Measurements from ENCODE around the gene IPMK.
A peak's percentile ranks its signal among the peaks of the same experiment; 100 is the strongest.

The IPMK gene

DNA sequence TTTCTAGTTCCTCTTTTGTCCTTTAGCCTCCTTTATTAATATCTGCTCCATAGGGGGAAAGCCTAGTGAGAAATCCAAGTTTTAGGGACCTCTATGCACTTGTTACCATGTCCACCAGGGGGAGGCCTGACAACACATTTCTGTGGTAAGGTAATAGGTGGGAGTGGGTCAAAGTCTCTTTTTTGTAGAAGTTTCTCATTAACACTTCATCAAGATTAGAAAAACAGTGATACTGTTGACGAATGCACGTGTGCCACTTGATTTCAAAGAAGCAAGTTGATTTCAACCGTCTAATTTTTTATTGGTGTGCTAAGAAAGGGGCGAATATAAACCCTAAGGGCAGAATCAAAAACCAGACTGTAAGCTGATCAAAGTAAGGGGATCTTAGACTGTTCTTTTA is 31.9 kb upstream of the IPMK start:
- TF ChIP-seq RAD21 (IDR thresholded peaks at IDR 0.05; ENCODE audit: low read depth): peak; percentile 76
- no peak for TF ChIP-seq NFIC (IDR thresholded peaks at IDR 0.05)

DNA sequence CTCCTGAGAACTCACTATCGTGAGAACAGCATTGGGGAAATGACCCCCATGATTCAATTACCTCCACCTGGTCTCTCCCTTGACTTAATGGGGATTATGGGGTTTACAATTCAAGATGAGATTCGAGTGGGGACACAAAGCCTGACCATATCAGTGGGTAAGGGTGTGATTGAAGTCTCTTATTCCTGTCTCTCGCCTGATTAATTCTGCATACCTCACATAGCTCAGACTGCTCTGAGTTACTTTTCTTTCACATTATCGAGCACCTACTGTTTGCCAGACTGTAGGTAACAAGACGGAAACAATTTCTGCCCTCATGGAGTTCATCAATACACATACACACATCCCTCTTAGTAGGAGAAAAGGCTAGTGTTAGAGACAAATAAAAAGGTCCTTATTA is 26.3 kb upstream of the IPMK start:
- TF ChIP-seq, protein P1, sequence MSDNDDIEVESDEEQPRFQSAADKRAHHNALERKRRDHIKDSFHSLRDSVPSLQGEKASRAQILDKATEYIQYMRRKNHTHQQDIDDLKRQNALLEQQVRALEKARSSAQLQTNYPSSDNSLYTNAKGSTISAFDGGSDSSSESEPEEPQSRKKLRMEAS (IDR thresholded peaks at IDR 0.05): no peak
- TF ChIP-seq, protein P2, sequence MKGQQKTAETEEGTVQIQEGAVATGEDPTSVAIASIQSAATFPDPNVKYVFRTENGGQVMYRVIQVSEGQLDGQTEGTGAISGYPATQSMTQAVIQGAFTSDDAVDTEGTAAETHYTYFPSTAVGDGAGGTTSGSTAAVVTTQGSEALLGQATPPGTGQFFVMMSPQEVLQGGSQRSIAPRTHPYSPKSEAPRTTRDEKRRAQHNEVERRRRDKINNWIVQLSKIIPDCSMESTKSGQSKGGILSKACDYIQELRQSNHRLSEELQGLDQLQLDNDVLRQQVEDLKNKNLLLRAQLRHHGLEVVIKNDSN (IDR thresholded peaks at IDR 0.05): no peak
- TF ChIP-seq, protein P3, sequence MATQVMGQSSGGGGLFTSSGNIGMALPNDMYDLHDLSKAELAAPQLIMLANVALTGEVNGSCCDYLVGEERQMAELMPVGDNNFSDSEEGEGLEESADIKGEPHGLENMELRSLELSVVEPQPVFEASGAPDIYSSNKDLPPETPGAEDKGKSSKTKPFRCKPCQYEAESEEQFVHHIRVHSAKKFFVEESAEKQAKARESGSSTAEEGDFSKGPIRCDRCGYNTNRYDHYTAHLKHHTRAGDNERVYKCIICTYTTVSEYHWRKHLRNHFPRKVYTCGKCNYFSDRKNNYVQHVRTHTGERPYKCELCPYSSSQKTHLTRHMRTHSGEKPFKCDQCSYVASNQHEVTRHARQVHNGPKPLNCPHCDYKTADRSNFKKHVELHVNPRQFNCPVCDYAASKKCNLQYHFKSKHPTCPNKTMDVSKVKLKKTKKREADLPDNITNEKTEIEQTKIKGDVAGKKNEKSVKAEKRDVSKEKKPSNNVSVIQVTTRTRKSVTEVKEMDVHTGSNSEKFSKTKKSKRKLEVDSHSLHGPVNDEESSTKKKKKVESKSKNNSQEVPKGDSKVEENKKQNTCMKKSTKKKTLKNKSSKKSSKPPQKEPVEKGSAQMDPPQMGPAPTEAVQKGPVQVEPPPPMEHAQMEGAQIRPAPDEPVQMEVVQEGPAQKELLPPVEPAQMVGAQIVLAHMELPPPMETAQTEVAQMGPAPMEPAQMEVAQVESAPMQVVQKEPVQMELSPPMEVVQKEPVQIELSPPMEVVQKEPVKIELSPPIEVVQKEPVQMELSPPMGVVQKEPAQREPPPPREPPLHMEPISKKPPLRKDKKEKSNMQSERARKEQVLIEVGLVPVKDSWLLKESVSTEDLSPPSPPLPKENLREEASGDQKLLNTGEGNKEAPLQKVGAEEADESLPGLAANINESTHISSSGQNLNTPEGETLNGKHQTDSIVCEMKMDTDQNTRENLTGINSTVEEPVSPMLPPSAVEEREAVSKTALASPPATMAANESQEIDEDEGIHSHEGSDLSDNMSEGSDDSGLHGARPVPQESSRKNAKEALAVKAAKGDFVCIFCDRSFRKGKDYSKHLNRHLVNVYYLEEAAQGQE (IDR thresholded peaks at IDR 0.05; ENCODE audit: low read depth): no peak
- TF ChIP-seq TCF12 (IDR thresholded peaks at IDR 0.05; ENCODE audit: low read depth) (no peak), RAD21 (IDR thresholded peaks at IDR 0.05; ENCODE audit: low read depth) (no peak), FOXM1 (IDR thresholded peaks at IDR 0.05; ENCODE audit: borderline replicate concordance, low read depth) (no peak), TEAD4 (IDR thresholded peaks at IDR 0.05) (no peak), TAF1 (IDR thresholded peaks at IDR 0.05; ENCODE audit: low read depth) (no peak), CEBPB (IDR thresholded peaks at IDR 0.05) (no peak), NFIC (IDR thresholded peaks at IDR 0.05) (no peak), EGR1 (IDR thresholded peaks at IDR 0.05) (no peak), CREB1 (IDR thresholded peaks at IDR 0.05; ENCODE audit: low read depth) (no peak)

DNA sequence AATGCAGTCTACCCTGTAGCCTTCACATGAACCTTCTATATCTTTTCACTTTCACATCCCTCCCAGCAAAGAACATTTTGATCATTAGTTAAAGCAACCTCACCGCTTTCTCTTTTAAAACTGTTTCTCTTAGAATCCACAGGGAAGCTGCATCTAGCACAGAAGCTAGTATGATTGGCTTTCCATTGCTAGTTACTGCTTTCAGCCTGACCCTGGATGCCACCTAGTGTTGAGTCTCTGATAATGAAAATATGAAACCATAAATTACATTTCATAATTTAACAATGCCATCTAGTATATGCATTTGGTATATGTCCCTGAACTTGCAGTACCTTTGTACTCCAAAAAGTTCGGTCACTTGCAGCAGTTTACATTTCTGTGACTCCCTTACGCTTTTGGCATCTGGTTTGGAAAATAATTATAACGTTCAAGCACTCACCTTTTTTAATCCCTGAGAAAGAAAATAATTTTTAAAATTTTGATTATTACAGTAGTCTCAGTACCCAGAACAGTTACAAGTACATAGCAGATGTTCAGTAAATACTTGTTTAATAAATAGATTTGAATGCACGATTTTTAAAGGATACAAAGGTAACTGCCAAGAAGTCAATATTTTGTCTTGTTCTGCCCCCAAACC is 24.0 kb upstream of the IPMK start:
- TF ChIP-seq RAD21 (IDR thresholded peaks at IDR 0.05; ENCODE audit: low read depth) (peak; percentile 84), YY1 (IDR thresholded peaks at IDR 0.05; ENCODE audit: low read depth) (no peak)

DNA sequence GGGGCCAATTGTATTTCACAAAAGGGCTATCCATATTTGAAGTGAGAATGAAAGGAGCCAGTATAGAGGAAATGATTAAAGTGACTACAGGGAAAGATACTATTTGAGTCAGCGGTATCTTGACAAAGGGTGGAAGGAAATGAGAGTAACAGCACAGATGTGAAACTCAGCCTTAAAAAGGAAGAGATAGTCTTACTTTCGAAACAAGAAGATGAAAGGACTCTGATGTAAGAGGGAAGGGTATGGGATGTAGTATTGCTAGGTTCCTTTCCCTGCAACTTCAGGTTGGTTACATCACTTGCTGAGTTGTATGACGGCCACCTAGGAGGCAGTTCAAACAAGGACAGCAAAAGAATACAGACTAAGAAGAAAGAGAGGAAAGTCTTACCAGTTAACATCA is 14.9 kb upstream of the IPMK start:
- TF ChIP-seq, protein P1 (IDR thresholded peaks at IDR 0.05): no peak
- no peak for TF ChIP-seq TAF1 (IDR thresholded peaks at IDR 0.05; ENCODE audit: low read depth)
- TF ChIP-seq YY1 (IDR thresholded peaks at IDR 0.05; ENCODE audit: low read depth): no peak
- TF ChIP-seq, protein P2 (IDR thresholded peaks at IDR 0.05): no peak
- no peak for TF ChIP-seq EGR1 (IDR thresholded peaks at IDR 0.05)
- no peak for TF ChIP-seq EP300 (IDR thresholded peaks at IDR 0.05; ENCODE audit: borderline replicate concordance)
- TF ChIP-seq CREB1 (IDR thresholded peaks at IDR 0.05; ENCODE audit: low read depth): no peak
- TF ChIP-seq TEAD4 (IDR thresholded peaks at IDR 0.05): no peak
- TF ChIP-seq FOXM1 (IDR thresholded peaks at IDR 0.05; ENCODE audit: borderline replicate concordance, low read depth): no peak
- no peak for TF ChIP-seq NFIC (IDR thresholded peaks at IDR 0.05)
- TF ChIP-seq ZBTB7A (IDR thresholded peaks at IDR 0.05; ENCODE audit: low read depth): no peak
- no peak for TF ChIP-seq CEBPB (IDR thresholded peaks at IDR 0.05)
- no peak for TF ChIP-seq RAD21 (IDR thresholded peaks at IDR 0.05; ENCODE audit: low read depth)
- TF ChIP-seq, protein P3 (IDR thresholded peaks at IDR 0.05; ENCODE audit: low read depth): no peak
- TF ChIP-seq TCF12 (IDR thresholded peaks at IDR 0.05; ENCODE audit: low read depth): no peak

DNA sequence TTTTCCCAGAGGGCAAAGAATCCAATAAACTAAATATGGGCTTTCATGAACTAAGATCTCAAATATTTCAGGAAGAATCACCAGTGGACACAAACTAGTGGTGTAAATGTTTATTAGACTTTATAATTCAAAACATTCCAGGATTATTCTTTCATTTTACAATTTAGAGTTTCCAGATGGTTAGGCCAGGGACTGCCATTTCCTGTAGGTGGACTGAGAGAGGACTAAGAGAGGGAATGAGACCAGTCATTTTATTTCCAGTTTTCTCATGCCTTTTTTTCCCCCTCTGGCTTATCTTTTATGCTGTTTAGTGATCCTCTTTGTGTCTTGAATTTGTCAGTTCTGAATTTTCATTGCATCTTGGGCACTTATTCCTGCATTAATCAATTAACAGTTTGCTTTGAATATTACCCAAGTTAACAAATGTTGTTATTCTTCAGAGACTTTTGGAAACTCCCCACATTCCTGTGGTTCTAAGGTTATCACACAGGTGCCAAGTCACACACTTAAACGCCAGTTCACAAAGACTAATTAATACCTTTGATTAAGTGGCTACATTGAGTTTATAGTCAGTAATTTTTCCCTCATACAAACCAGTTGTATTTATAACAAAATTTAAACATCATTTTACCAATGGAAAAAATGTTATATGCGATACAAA is 13.5 kb upstream of the IPMK start:
- no peak; the same call in 1 of the 2 replicates for TF ChIP-seq NFIC (IDR thresholded peaks at IDR 0.05)
- TF ChIP-seq CEBPB (IDR thresholded peaks at IDR 0.05): no peak
- TF ChIP-seq FOXM1 (IDR thresholded peaks at IDR 0.05; ENCODE audit: borderline replicate concordance, low read depth): no peak
- TF ChIP-seq, protein P3 (IDR thresholded peaks at IDR 0.05; ENCODE audit: low read depth): no peak
- TF ChIP-seq, protein P2 (IDR thresholded peaks at IDR 0.05): no peak
- TF ChIP-seq EP300 (IDR thresholded peaks at IDR 0.05; ENCODE audit: borderline replicate concordance): no peak
- TF ChIP-seq RAD21 (IDR thresholded peaks at IDR 0.05; ENCODE audit: low read depth): no peak
- TF ChIP-seq ZBTB7A (IDR thresholded peaks at IDR 0.05; ENCODE audit: low read depth): no peak
- TF ChIP-seq TEAD4 (IDR thresholded peaks at IDR 0.05): no peak
- TF ChIP-seq, protein P1 (IDR thresholded peaks at IDR 0.05): no peak
- TF ChIP-seq CREB1 (IDR thresholded peaks at IDR 0.05; ENCODE audit: low read depth): no peak
- no peak for TF ChIP-seq EGR1 (IDR thresholded peaks at IDR 0.05)
- no peak for TF ChIP-seq TAF1 (IDR thresholded peaks at IDR 0.05; ENCODE audit: low read depth)
- TF ChIP-seq YY1 (IDR thresholded peaks at IDR 0.05; ENCODE audit: low read depth): no peak
- TF ChIP-seq TCF12 (IDR thresholded peaks at IDR 0.05; ENCODE audit: low read depth): no peak

Measured in Ishikawa (cell line).